GM19438 (cell line): ENCODE results near the gene NCS1.

Experiments
- ATAC-seq: cut with Tn5 transposase; IDR thresholded peaks from one replicate; pipeline ENCODE4 v1.9.1; 2021; ENCODE audit warnings: low read depth; ENCODE audit not compliant: unreplicated experiment

NCS1 gene

DNA sequence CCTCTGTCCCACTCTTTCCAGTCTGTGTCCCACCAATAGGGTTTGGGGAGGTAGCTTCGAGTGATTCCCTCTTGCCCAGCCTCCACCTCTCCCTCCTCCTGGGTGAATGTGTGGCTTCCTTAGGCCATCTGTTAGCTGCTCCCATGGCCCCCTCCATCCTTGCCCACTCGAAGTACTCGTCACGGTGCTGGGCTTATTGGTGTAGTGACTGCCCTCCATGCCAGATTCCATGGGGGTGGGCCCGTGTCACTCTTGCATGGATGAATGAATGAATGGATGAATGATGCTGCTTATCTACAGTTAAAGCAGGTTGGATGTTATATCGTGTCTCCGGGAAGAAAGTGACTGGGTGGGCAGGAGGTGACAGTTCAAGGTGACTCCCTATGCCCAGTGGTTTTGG is 112.5 kb downstream of the NCS1 start:
- no peak for ATAC-seq

DNA sequence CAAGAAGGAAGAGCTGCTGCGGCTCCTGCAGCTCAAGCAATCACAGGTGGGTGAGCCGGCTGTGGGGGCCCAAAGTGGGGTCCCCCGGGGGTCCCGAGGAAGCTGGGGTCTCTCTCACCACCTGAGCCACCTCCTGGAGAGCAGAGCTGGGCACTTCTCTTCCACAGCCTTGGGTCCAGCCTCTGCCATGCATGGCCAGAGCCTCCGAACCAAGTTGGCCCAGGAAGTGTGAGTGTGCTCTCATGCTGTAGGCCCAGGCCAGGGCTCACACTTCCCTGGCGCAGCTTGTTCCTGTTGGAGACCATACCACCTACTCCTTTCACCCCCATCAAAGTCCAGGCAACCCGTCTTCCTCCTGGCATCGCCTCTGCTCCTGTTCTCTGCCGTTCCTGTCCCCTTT is 113.1 kb downstream of the NCS1 start:
- ATAC-seq: no peak

DNA sequence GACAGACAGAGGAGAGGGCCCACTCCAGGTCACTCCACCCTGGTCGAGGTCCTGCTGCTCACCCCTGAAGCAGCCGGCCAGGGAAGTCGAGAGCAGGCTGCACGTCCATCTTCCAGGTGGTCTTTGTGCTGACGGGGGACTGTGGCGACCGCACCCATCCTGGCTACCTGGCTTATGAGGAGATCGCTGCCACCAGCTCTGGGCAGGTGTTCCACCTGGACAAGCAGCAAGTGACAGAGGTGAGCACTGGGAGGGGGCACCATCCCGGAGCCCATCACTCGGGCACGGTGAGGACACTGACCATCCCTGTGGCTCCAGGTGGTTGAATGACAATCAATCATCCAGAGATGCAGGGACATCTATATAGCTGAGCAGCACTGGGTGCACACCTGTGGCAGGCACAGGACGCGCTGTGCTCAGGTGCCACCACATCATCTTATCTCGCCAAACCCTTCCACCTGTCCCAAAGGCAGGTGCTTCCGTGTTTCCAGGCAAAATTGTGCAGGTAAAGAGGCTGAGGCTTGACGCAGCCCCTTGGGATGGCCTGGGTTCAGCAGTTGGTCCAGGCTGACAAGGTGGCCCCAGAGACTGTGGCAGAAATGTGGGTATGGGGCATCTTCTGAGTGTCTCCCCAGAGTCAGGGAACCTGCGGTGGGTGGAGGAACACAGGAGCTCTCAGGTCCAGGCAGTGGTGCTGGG is 114.0 kb downstream of the NCS1 start:
- ATAC-seq: no peak
